H1 (cell line): ENCODE measurements around the gene KLK4. TPM values are rescaled to one million over a fixed set of nuclear protein-coding genes. Genes with fewer than 3 reads are reported as not detected.

ENCODE experiments used
- CTCF ChIA-PET: fragments of 300-600 bp; sonication (Branson Sonifier 250); formaldehyde crosslinking; loops from one replicate; lab custom pipeline; 2021; ENCODE audit not compliant: partially characterized antibody; lab: Charles Lee
- POLR2A ChIA-PET: fragments of 300-600 bp; sonication (Branson Sonifier 250); formaldehyde crosslinking; loops from one replicate; lab custom pipeline; 2021; ENCODE audit warnings: inconsistent platforms; ENCODE audit not compliant: partially characterized antibody; lab: Charles Lee
- DNase-seq, 2 experiments: peaks; one replicate each; pipeline versions ENCODE4 v3.0.0 to v3.0.0-alpha.2; 2010 to 2022; ENCODE audit warnings: low spot score in 2 of 2, low read depth in 1 of 2, mixed read lengths in 1 of 2
- FAIRE-seq: peaks from 2 replicates; lab custom pipeline; 2011; peaks lifted over from hg19 to GRCh38; lab: Jason Lieb, UNC
- H2AFZ ChIP-seq: 2 replicates; pipeline ENCODE4 v1.8.1; 2012; ENCODE audit warnings: low read length, inconsistent platforms
- H2AK5ac ChIP-seq: 2 replicates; pipeline ENCODE4 v1.6.1; 2013; ENCODE audit warnings: low read depth, low read length
- H2BK120ac ChIP-seq: replicated peaks from 2 replicates; pipeline ENCODE3; 2013; ENCODE audit warnings: low read depth, low read length, inconsistent platforms
- H2BK12ac ChIP-seq: 2 replicates; pipeline ENCODE4 v1.6.1; 2013; ENCODE audit warnings: low read depth, low read length
- H2BK15ac ChIP-seq: 2 replicates; pipeline ENCODE4 v1.6.1; 2013; ENCODE audit warnings: low read length
- H2BK20ac ChIP-seq: 2 replicates; pipeline ENCODE4 v1.6.1; 2013; ENCODE audit warnings: low read length
- H2BK5ac ChIP-seq: 2 replicates; pipeline ENCODE4 v1.6.1; 2013; ENCODE audit warnings: low read depth, low read length
- H3K14ac ChIP-seq: 2 replicates; pipeline ENCODE4 v1.6.1; 2013; ENCODE audit warnings: inconsistent platforms; ENCODE audit not compliant: insufficient read length
- H3K18ac ChIP-seq: 2 replicates; pipeline ENCODE4 v1.6.1; 2013; ENCODE audit warnings: low read length; ENCODE audit errors: extremely low read depth
- H3K23ac ChIP-seq: 2 replicates; pipeline ENCODE4 v1.6.1; 2013; ENCODE audit warnings: inconsistent platforms; ENCODE audit not compliant: insufficient read length
- H3K23me2 ChIP-seq: 2 replicates; pipeline ENCODE4 v1.6.1; 2013; ENCODE audit warnings: low read depth, low read length
- H3K27ac ChIP-seq: 2 replicates; pipeline ENCODE4 v1.6.1; 2011; ENCODE audit warnings: low read depth, low read length, inconsistent platforms
- H3K27me3 ChIP-seq, 4 experiments: replicated peaks in 1 of 4; 1 replicate in 1 of 4; 2 replicates in 3 of 4; pipeline versions ENCODE4 v1.6.1 to v1.8.1; 2011 to 2013; ENCODE audit warnings: low read length in 3 of 4, mild to moderate bottlenecking in 3 of 4, inconsistent platforms in 2 of 4, mixed read lengths in 2 of 4, moderate library complexity in 1 of 4; ENCODE audit not compliant: control insufficient read depth in 3 of 4, insufficient read depth in 3 of 4; ENCODE audit errors: extremely low read depth in 1 of 4
- H3K36me3 ChIP-seq, 4 experiments: 2 replicates each; pipeline versions ENCODE4 v1.6.1 to v1.8.1; 2011 to 2013; ENCODE audit warnings: mild to moderate bottlenecking in 4 of 4, low read length in 3 of 4, moderate library complexity in 2 of 4, control low read depth in 1 of 4, inconsistent platforms in 1 of 4; ENCODE audit not compliant: insufficient read depth in 4 of 4, control insufficient read depth in 2 of 4
- H3K4ac ChIP-seq: replicated peaks from 2 replicates; pipeline ENCODE3; 2013; ENCODE audit warnings: low read length, low read depth, mixed read lengths, inconsistent platforms; ENCODE audit not compliant: insufficient read length
- H3K4me1 ChIP-seq, 4 experiments: replicated peaks in 1 of 4; 1 replicate in 1 of 4; 2 replicates in 3 of 4; pipeline versions ENCODE4 v1.6.1 to v1.8.1; 2011 to 2013; ENCODE audit warnings: low read length in 3 of 4, inconsistent platforms in 2 of 4, mixed read lengths in 1 of 4; ENCODE audit not compliant: insufficient read depth in 4 of 4, control insufficient read depth in 3 of 4
- H3K4me2 ChIP-seq, 2 experiments: 2 replicates each; pipeline versions ENCODE4 v1.6.1 to v1.8.1; 2011 to 2013; ENCODE audit warnings: low read depth in 2 of 2, low read length in 2 of 2, control low read depth in 1 of 2, inconsistent platforms in 1 of 2, mild to moderate bottlenecking in 1 of 2; ENCODE audit not compliant: insufficient read depth in 1 of 2
- H3K4me3 ChIP-seq, 4 experiments: fragments of 200-600, 300-600 bp in 1 of 4; sonication (generic), shearing (Covaris generic), sonication (Bioruptor Twin) in 1 of 4; 2 replicates each; pipeline versions ENCODE4 v1.5.1 to v1.8.1; 2011 to 2016; ENCODE audit warnings: low read length in 4 of 4, low read depth in 3 of 4, control low read depth in 2 of 4, inconsistent platforms in 2 of 4, mild to moderate bottlenecking in 2 of 4, mixed read lengths in 1 of 4, moderate library complexity in 1 of 4; ENCODE audit not compliant: insufficient read depth in 2 of 4; ENCODE audit errors: extremely low read depth in 1 of 4
- H3K56ac ChIP-seq: replicated peaks from 2 replicates; pipeline ENCODE3; 2013; ENCODE audit warnings: low read depth, mild to moderate bottlenecking, mixed read lengths, low read length, inconsistent platforms; ENCODE audit not compliant: insufficient read length
- H3K79me1 ChIP-seq: 2 replicates; pipeline ENCODE4 v1.6.1; 2013; ENCODE audit warnings: low read depth, low read length, control low read depth
- H3K79me2 ChIP-seq, 2 experiments: 2 replicates each; pipeline versions ENCODE4 v1.6.1 to v1.8.1; 2012 to 2013; ENCODE audit warnings: low read length in 2 of 2, mild to moderate bottlenecking in 2 of 2, inconsistent platforms in 1 of 2; ENCODE audit not compliant: insufficient read depth in 2 of 2, control insufficient read depth in 1 of 2
- H3K9ac ChIP-seq, 4 experiments: replicated peaks in 1 of 4; 1 replicate in 1 of 4; 2 replicates in 3 of 4; pipeline versions ENCODE4 v1.6.1 to v1.8.1; 2011 to 2013; ENCODE audit warnings: low read depth in 3 of 4, low read length in 3 of 4, control low read depth in 2 of 4, mild to moderate bottlenecking in 2 of 4, moderate library complexity in 2 of 4, inconsistent platforms in 1 of 4; ENCODE audit errors: extremely low read depth in 1 of 4
- H3K9me3 ChIP-seq, 2 experiments: 2 replicates each; pipeline versions ENCODE4 v1.6.1 to v1.8.1; 2012 to 2013; ENCODE audit warnings: mild to moderate bottlenecking in 2 of 2, moderate library complexity in 2 of 2, control low read depth in 1 of 2, inconsistent platforms in 1 of 2, low read depth in 1 of 2, low read length in 1 of 2, mixed read lengths in 1 of 2; ENCODE audit not compliant: insufficient read depth in 2 of 2
- H4K20me1 ChIP-seq, 2 experiments: replicated peaks in 1 of 2; 2 replicates each; pipeline versions ENCODE3 to v1.8.1; 2011 to 2013; ENCODE audit warnings: inconsistent platforms in 2 of 2, low read length in 2 of 2, mild to moderate bottlenecking in 1 of 2; ENCODE audit not compliant: insufficient read depth in 2 of 2, control insufficient read depth in 1 of 2
- H4K5ac ChIP-seq: 2 replicates; pipeline ENCODE4 v1.6.1; 2013; ENCODE audit warnings: low read length, low read depth, mixed read lengths, inconsistent platforms; ENCODE audit not compliant: insufficient read length
- H4K8ac ChIP-seq: 2 replicates; pipeline ENCODE4 v1.8.0; 2013; ENCODE audit warnings: mild to moderate bottlenecking, moderate library complexity, low read length, inconsistent platforms; ENCODE audit not compliant: insufficient read depth; ENCODE audit errors: extremely low read depth
- H4K91ac ChIP-seq: replicated peaks from 2 replicates; pipeline ENCODE3; 2013; ENCODE audit warnings: low read length, mixed read lengths, inconsistent platforms; ENCODE audit not compliant: insufficient read length
- PHF8 ChIP-seq: fragments of 200-600 bp; sonication (generic); conservative IDR thresholded peaks from 2 replicates; pipeline ENCODE4 v1.7.1; 2012; ENCODE audit warnings: low read depth, mild to moderate bottlenecking, inconsistent platforms, low read length, moderate library complexity
- SP1 ChIP-seq: IDR thresholded peaks from 2 replicates; pipeline ENCODE4 v1.6.1; 2011; ENCODE audit warnings: low read depth, low read length
- TCF12 ChIP-seq: IDR thresholded peaks from 2 replicates; pipeline ENCODE4 v1.6.1; 2011; ENCODE audit warnings: low read depth, mild to moderate bottlenecking, low read length
- YY1 ChIP-seq: IDR thresholded peaks from 2 replicates; pipeline ENCODE4 v1.6.1; 2011; ENCODE audit warnings: low read depth, mild to moderate bottlenecking, low read length
- WGBS, 2 experiments: shearing (Covaris generic) in 1 of 2; methylation state at CpG; one replicate each; pipeline versions ENCODE4 v1.1.6 to v1.1.7; 2013 to 2015; ENCODE audit warnings: low lambda C conversion rate in 2 of 2, mixed read lengths in 2 of 2, inconsistent platforms in 1 of 2, low coverage in 1 of 2, missing lambda C conversion rate in 1 of 2; ENCODE audit not compliant: insufficient replicate concordance in 2 of 2, insufficient coverage in 1 of 2, insufficient read length in 1 of 2; ENCODE audit errors: extremely low coverage in 1 of 2, missing lambda C conversion rate in 1 of 2; 5-methylcytosine and 5-hydroxymethylcytosine counted together
- polyA plus RNA-seq, 7 experiments: library from polyadenylated mRNA; depleted of rRNA in 3 of 7; stranded (reverse) in 5 of 7; unstranded in 2 of 7; fragments of >200 nt in 5 of 7; fragments of 200-250 nt in 2 of 7; gene quantifications; 1 replicate in 5 of 7; 2 replicates in 1 of 7; 4 replicates in 1 of 7; pipeline versions ENCODE4 v1.2.1 to v1.2.3, GENCODE V29; 2011 to 2013; ENCODE audit warnings: missing spikeins in 2 of 7, mixed read lengths in 2 of 7
- total RNA-seq: library from RNA; stranded (reverse); fragmentation: NEBNext Ultra II Directional; extraction: Animal tissue kit (Norgen Biotek cat#: 25700); gene quantifications from 2 replicates; pipeline ENCODE4 v1.2.1, GENCODE V29; 2021

The KLK4 gene
- total and polyA plus RNA-seq, 2 of the 8 experiments (the other 6 are each of a cell fraction or from before 2014, with no cell fraction given) = 0.44 TPM; not detected in 1

- Histone ChIP-seq H3K79me1 (no peaks in the 10 kb centered on the region), H2BK5ac (no peak overlapping the region), H3K9ac (no peak overlapping the region), H3K27me3 (peaks cover 0 to 3% (median 1%) of the 10 kb centered on the region in 4 experiments; a peak in 1 of 7 replicates), H3K14ac (no peak overlapping the region), H3K23ac (no peak overlapping the region), H4K20me1 (peaks cover 0 to 2% of the 10 kb centered on the region in 2 experiments), H3K79me2 (no peaks in the 10 kb centered on the region), H2BK15ac (no peak overlapping the region), H2AK5ac (no peak overlapping the region), H3K9me3 (peaks cover 23 to 26% of the 10 kb centered on the region in 2 experiments), H3K4me2 (no peak overlapping the region), H2BK120ac (no peak overlapping the region), H3K56ac (no peak overlapping the region), H3K4me3 (no peak overlapping the region), H3K4ac (no peak overlapping the region), H4K91ac (no peak overlapping the region), H3K18ac (no peak overlapping the region), H3K4me1 (no peaks in the 10 kb centered on the region), H4K8ac (no peak overlapping the region), H2BK20ac (no peak overlapping the region), H2BK12ac (no peak overlapping the region), H3K23me2 (no peaks in the 10 kb centered on the region; the same call in 1 of the 2 replicates), H4K5ac (no peak overlapping the region), H2AFZ (no peak overlapping the region), H3K27ac (no peak overlapping the region), H3K36me3 (no peaks in the 10 kb centered on the region)
- DNase-seq (no peak), FAIRE-seq (no peak)
- WGBS, 2 experiments = 88% methylated on average over 10 of the region's 10 CpGs; no CpG with 5 or more reads in 1 of the 2 experiments
- ChIA-PET CTCF (interaction anchor here (0.9 to 4.7 kb wide), 9 partner anchors 10 to 113 kb away, joined by 3 to 29 read pairs (median 4); no protein-coding TSS in a partner anchor), POLR2A (interaction anchor here (0.9 to 1.8 kb wide), 2 partner anchors 75 to 99 kb away, joined by 4 read pairs; no protein-coding TSS in a partner anchor)
- no peak for TF ChIP-seq TCF12
- no peak for TF ChIP-seq YY1
- TF ChIP-seq PHF8 = no peak
- TF ChIP-seq SP1 = no peak
Observed at GRCh38 chr19:50894478-50895356, 16.5 kb downstream of the KLK4 start.
